DMS53 treated with DMSO at 0.1 percent for 48 hours (cell line): Measurements from ENCODE around the gene MYLK.
"Not testable (repeated sequence)": the region's sequence is repeated elsewhere in the genome, so short reads cannot be mapped to it uniquely, and the experiment has no call there.

ENCODE experiments used
- DNase-seq: peaks from one replicate; lab custom pipeline; 2025; ENCODE audit not compliant: unreplicated experiment; lab: John Stamatoyannopoulos, UW

Gene MYLK

DNA sequence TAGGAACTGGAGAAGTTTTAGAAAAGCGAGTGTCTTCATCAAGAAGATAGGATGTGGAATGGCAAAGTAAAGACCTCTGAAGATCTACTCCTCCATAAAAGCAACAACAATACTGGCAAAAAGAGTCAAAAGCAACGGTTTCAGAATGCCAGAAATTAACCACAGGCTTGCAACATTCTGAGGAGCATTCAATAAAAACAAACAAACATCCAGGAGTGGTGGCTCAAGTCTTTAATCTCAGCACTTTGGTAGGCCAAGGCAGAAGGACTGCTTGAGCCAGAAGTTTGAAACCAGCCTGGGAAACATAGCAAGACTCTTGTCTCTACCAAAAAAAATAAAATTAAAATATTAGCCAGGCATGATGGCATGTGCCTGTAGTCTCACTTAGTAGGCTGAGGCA, 156.1 kb downstream of the MYLK start:
- no peak for DNase-seq

DNA sequence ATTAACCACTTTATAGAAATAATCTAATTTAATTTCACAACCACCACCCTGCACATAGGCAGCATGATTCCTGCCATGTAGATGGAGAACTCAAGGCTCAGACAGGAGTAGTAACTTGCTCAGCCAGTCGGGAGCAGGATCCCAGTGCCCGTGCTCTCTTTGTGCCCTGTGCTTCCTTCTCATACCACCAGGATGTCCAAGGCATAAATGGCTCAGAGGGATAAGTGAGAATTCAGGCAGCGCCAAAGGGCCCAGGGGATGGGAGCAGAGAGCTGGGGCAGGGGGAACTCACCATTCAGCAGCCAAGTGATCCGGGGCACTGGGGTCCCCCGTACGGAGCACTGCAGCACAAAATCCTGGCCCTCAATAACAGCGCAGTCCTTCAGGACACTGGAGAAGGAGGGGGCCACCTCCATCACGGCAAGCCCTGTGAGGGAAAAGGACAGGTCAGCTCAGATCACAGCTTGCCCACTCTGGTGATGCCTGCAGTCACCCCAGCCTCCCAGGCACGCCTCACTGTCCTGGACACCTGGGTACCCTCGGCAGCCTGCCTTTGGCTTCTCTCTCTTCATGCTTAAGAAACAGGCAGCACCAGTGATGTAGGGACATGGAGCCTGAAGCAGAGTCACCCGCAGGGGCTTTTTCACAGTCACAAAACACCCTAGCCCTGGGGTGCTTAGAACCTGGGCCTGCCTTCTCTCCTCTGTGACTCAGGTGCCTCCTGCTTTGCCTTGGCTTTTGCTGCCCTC, 158.3 kb downstream of the MYLK start:
- no peak for DNase-seq

- no peak for DNase-seq
Observed at GRCh38 chr3:123724306-123724705, 159.8 kb downstream of the MYLK start.

- DNase-seq, result peak; percentile 43
Observed at GRCh38 chr3:123723522-123724168, 160.5 kb downstream of the MYLK start.

DNA sequence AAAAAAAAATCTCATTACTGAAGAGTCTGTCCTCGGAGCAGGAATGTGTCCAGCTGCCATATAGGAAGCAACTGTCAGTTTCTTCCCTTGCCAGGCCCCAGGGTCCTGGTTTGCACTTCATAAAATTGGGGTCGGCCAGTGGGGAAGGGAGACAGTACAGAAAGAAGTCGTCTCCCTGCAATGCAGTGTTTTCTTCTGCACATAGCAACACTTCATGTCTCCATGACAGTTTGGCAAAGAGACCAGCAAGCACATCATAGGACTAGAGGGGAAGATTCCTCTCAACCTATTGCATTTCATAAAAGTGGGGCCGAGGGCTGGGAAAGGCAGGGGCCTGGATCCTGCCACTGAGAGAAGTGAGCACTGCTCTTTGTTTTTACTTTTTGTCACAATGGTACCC, 161.1 kb downstream of the MYLK start:
- DNase-seq, result no peak

DNA sequence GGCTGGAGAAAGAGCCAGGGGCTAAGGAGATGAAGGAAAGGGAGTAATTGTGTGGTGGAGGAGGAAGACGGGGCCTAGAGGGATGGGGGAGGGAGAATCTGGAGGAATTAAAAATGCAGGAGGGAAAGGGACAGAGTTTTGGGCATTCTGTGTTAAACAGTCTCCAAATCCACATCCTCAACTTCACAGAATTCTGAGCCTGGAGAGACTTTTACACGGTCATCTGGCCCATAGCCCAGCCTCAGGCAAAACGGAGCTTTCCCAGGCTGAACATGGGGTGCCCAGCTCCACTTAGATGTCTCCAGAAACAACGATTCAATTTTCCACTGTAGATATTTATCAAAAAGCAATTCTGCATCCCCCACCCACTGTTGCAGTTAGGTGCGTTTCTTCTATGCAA, 161.7 kb downstream of the MYLK start:
- no peak for DNase-seq

DNA sequence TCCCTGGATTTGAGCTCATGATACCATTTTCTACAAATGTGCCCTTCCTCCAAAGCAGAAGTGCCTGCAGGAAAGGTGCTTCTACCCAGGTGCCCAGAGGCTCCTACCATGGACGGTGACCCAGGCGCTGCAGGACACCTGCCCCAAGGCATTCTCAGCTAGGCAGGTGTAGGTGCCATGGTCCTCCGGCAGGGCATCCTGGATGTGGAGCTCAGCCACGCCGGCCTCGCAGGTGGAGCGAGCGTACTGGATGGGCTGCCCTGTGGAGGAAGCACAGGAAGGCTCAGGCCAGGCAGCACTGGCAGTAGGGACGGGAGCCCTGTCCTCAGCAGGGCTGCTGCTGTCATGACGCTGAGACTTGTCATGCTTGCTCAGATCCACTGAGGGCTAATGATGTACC, 162.1 kb downstream of the MYLK start:
- DNase-seq, result no peak

DNA sequence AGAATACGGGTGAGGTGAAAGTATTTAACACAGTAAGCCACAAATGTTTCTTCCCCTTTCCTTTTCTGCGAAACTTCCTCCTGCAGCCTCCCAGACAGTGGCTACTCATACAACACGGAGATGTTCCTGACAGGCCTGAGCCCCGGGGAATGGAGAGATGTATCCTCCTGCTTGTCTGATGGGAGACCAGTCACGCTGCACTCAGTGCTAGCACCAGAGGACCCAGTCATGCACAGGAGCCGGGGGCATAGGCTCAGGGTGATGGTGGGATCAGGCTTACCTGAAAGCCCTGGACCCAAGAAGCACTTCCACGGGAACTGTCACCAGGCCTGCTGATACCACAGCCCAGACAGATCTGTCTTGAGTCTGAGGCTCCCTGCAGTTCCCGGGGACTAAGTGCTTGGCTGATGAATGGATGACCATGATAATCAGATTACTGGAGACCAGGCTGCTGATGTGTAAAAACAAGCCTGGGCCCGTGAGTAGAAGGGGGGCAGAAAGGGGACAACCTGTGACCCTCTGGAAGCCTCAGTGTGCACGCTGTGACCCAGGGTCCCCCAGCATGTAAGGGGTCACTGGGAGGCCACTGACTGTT, 162.9 kb downstream of the MYLK start:
- not testable (repeated sequence) for DNase-seq

DNA sequence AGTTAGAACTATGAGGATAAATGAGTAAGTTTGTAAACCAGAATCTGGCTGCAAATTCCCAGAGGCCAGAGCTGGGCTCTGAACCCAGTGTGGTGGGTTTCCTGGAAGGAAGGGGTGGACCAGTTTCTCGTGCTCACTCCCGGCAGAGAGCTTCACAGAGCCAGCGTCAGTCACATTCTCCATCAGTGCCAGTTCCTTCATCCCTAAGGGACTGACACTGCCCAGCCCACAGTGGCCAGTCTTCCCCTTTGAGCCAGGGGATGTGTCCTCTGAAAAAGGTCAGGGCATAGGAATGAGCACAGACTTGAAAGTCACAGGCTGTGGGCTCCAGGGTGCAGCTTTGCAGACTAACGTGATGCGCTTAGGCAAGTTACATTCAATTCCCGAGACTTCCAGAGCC, 163.5 kb downstream of the MYLK start:
- no peak for DNase-seq

- no peak for DNase-seq
Observed at GRCh38 chr3:123719862-123720453, 164.2 kb downstream of the MYLK start.

GRCh38 chr3:123719061-123719756, 164.9 kb downstream of the MYLK start:
- peak; percentile 17 for DNase-seq

DNA sequence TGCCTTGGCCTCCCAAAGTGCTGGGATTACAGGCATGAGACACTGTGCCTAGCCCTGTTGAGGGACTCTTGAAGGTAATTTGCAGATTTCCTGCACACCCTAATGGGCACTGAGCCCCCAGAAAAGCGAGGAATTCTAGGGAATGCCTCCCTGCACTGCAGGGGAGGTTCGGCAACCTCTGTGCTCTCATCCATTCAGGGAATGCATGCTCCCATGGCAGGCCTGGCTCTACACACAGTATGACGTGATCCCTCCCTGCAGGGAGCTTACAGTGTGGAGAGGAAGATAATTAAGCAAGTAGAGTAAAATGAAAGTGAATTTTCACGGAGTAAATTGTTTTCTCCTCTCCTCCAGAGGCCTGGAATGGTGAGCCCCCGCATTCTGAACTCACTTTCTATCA, 166.0 kb downstream of the MYLK start:
- DNase-seq, result no peak

GRCh38 chr3:123717451-123717850, 166.7 kb downstream of the MYLK start:
- not testable (repeated sequence) for DNase-seq

DNA sequence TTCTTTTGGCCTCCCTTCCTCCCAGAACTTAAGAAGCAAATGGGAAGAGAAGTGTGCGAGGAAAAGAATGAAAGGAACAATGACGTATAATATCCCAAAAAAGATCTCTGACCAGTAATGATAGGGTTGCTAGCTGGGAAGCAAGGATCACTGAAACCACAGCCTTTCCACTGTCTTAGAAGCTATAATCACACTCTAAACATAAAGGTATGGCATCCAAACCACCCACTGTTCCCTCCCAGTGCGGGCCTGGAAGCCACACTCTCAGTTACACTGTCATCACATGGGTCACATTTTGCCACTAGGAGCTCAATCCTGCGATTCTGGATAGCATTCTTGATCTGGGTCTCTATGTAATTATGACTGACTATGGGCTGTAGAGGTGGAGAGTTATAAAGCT, 167.7 kb downstream of the MYLK start:
- DNase-seq, result no peak

DNA sequence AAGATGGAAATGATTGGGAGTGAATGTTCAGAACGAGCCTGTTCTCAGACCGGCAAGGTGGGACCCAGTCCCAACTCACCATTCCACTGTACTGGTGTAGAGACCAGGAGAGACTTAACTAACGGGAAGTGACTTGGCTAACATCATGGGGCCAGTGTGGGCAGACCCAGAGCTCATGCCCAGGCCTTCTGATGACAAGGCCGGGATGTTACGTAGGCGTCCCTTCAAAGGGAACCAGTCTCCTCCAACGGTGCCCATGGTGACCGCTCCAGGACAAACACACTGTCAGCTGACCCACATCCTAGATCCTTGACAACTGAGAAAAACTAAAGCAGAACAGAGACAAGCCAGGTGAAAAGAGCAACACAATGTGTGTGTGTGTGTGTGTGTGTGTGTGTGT, 170.9 kb downstream of the MYLK start:
- DNase-seq, result no peak

- no peak for DNase-seq
Observed at GRCh38 chr3:123712077-123712860, 171.9 kb downstream of the MYLK start.

DNA sequence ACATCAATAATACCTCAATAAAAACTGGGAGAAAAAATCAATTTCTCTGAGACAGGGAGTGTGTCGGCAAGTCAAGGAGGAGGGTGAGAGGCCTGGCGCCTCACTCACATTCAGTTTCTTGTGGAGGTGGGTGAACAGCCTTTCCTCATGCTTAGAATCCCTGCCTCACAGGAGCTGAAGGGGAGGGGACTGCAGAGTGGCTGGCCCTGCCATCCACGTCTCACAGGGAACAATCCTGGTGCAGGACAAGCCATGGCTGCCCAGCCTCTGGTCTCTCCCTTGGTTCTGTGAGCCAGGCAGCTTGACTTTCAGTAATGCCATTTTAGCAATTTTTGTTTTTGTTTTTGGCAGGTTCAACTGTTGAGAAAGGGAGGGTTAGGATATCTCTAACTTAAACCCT, 172.8 kb downstream of the MYLK start:
- no peak for DNase-seq

DNA sequence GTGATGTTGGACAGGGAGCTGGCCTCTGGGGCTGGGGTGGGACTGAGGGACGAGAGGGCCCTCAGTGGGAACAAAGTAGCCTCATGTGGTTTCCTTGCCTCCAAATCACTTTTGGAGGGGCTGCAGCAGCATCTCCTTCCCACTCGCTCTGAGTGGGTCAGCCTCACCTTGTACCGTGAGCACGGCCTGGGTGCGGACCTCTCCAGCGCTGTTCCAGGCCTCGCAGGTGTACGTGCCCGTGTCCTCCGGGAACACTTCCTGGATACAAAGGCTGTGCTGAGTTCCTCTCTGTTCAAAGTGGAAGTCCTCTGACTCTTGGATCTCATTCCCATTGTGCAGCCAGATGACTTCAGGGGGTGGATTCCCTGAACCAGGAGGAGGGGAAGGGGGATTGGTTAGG, 175.6 kb downstream of the MYLK start:
- DNase-seq, result no peak

GRCh38 chr3:123707641-123708040, 176.5 kb downstream of the MYLK start:
- not testable (repeated sequence) for DNase-seq

GRCh38 chr3:123706871-123707270, 177.3 kb downstream of the MYLK start:
- DNase-seq, result no peak
